HG02870 (cell line): ENCODE results near the gene TAPBP.

Experiments used
- ATAC-seq: cut with Tn5 transposase; IDR thresholded peaks from one replicate; pipeline ENCODE4 v1.9.1; 2021; ENCODE audit warnings: mild to moderate bottlenecking, moderate library complexity; ENCODE audit not compliant: unreplicated experiment

Gene TAPBP

DNA sequence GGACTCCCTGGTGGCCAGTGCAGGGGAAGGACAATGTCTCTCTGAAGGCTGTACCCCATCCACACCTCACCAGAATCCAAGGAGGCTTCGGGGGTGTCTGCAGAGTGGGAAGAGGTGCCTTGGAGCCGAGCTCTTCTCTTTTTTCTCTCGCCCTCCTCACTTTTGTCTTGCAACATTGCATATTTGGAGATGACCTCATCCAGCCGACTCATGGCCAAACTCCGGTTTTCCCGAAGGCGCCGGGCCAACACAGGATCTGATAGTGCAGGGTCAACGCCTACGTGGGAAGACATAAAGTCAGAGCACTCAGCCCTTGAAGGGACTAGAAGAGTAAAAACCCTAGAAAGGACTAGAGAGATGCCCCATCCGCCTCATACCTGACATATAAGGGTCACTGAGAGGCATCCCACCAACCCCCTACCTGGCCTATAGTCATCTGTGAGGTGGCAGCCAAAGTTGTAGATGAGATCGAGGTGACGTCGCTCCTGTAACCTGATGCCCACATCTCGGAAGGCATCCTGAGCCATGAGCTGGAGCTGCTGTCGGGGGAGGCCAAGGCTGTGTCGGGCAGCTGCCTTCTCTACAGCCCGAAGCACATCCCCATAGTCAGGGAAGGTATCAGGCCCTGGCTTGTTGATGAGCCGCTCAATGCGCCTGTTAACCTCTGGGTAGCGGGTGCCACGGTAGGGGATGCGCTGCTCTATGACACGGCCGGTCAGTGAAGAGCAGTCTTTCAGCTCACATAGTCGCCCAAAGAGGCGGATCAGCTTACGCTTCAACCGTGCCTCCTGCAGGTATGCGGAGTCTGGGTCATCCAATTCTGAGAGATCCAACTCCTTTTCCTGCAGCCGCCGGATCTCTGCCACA, 6.7 kb upstream of the TAPBP start:
- no peak for ATAC-seq

DNA sequence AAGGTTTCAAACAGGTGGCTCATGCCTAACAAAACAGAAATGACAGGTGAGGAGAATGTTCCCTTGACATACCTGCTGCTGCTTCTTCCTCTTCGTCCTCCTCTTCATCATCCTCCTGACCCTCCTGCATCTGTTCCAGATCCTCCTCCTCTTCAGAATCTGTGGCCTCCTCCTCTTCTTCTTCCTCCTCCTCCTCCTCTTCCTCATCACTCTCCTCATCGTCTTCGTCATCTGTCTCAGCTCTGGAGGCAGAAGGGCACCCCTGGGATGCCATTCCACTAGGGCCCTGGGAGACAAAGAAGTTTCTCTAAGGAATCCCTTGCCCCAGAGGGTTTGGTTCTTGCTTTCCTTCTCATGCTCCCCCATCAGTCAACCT, 6.0 kb upstream of the TAPBP start:
- ATAC-seq = no peak

DNA sequence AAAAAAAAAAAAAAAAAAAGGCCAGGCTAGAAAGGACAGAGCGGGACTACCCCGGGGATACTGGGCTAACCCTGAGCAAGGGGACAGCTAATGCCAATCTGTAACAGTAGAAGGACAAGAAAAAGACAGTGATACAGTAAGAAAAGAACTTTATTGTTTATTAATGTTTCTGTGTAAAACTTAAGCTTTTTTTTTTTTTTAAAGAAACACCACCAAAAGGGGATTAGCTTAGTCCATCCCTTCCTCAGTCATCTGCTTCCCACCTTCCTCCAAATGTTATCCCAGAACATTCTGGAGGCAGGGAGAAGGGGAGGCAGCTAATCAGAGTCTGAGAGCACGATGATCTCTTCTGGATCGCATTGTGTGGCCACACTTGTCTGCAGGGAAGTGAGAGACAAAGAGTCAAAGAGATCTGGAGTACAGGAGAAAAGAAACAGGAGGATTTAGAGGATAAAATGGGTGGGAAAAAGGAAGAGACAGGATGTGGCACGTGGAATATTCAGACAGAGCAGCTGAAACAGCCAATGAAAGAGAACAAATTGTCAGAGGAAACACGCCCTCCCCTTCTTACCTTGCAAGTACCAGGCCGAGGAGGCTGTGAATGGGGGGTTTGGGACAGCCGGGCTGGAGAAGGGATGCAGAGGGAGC, 4.7 kb upstream of the TAPBP start:
- no peak for ATAC-seq

DNA sequence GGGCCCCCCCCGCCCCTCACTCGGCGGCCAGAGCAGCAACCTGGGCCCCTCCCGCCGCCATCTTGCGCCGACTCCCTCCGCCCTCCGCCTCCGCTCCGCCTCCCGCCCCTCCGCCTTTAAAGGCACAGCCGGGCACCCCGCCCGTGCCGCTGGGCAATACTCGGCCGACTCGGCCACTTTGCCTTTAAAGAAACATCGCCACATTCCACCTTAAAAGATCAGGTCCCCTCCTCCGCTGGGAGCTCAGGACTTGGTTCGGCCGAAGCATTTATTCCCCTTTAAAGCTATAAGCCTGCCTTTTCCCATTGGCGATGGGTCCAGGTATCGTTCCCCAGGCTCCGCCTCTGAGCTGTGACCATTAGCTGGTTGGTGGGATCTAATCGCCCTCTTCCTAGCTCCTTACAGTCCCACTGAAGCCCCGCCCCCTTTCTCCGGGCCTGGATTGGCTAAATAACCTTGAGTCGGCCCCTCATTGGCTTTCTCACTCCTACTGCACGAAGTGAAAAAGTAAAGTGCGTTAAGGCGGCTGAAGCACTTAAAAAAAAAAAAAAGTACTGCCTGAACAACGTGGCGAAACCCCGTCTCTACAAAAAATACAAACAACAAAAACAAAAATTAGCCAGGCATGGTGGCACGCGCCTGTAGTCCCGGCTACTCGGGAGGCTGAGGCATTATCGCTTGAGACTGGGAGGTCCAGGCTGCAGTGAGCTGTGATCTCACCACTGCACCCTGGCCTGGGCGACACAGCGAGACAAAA, 4.0 kb upstream of the TAPBP start, which contains the start of gene ZBTB22:
ZBTB22 (minus strand) TSS at position 76 of the 757 bp plus-strand sequence. CDS start 828 bp downstream, outside the sequence.
- ATAC-seq = peak; percentile 48

DNA sequence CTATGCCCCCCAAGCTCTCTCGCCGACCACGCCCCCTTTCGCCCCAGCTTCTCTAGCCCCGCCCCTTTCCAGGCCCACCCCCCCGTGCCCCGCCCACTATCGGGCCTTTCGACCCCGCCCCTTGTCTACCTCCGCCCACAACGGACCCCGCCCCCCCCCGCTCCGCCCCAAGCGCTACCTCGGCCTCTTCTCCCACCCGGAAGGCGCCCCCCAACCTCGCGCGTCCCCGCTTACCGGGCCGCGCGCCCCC, 3.5 kb upstream of the TAPBP start:
- no peak for ATAC-seq

DNA sequence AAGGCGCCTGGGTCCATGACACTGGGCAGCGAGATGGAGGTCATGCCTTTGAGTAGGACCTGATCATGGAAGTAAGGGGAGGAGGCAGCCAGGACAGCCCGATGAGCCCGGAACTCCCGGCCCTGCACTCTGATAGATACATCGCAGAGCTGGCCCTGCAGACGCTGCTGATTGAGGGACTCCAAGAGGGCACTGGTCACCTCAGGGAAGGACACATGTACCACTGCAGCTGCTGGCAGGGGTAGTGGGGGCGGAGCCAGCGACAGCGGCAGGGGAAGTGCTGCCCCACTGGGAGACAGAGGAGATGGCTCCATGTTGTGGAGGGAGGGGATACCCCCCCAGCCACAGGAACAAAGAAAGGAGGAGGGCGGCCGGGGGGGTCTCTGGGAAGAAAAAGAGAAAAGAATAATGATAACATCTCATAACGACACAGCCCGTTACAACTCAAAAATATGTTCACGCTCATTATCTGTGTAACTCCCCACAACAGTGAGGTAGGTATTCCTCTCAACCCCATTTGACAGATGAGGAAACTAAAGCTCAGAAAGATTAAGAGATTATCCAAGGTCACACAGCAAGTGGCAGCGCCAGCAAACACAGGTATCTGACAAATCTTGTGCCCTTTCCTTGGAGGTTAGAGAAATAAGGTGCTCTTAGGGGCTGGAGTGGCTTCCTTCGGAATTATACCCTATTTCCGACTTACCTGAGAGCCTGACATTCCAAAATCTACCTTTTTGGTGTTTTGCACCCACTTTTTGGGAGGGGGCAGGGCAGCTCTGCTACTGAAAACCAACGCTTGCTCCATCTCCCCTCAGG, 2.9 kb upstream of the TAPBP start:
- ATAC-seq = no peak

DNA sequence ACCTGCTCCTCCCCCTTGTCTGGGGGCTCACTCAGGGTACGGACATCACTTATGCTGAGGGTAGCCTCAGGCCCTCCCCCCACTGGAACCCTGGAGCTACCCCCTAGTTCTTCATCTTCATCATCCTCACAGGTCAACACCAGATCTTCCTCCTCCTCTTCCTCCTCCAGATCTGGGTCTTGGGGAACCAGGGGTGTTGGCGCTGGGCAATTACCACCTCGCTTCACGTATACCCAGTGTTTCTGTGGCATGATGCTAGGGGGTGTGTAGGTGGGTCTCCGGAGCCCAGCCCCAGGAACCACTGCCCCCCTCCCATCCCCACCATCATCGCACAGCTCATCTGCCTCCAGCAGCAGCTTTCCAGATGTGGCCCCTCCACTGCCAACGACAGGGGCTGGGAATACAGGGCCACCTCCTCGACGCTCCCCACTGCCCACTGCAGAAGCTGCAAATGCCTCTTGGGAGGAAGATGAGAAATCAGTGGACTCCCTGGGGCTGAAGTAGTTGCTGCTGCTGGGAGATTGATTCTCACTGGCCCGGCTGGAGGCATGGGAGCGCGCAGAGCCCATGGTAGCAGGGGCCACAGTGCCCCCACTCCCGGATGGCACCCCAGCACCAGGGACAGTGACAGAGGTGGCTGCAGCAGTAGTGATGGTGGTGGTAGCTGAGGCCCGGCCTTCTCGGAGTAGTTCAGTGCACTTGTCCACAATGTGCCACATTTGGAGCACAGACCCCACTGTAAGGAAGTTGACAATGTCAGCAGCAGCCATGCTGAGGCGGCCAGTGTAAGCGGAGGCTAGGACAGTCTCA, 2.1 kb upstream of the TAPBP start:
- ATAC-seq = no peak

DNA sequence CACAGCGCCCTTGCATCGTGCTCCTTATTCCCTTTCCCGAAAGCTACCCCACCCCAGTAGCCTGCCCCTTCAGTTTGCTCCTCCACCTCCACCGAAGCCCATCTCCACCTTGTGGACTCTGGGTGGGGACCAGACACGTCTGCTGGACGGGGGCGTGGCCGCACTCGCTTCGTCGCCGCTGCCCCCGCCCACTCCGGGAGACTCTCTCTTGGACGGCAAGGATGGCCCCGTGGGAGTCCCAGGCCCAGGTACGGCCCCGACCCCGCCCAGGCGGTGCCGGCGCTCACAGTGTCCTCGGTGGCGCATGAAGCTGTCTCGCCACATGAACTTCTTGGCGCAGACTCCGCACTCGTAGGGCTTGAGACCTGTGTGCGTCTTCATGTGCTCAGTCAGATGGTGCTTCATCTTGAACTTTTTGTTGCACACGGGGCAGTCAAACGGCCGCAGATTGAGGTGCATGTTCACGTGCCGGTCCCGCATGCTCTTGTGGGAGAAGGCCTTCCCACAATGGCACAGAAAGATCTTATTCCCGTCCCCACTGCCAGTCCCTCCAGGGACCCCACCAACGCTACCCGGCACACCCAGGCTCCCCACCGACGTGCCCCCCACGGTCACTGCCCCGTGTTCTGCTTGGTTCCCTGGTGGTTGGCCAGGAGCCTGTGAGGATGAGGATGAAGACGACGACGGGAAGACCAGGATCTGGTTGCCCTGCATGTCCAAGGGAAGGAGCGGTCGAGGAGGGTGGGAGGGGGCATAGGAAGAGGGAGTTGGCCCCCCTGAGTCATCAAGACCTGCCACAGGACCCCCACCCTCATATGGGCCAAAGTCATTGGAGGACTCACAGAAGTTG, 1.3 kb upstream of the TAPBP start:
- ATAC-seq = no peak

DNA sequence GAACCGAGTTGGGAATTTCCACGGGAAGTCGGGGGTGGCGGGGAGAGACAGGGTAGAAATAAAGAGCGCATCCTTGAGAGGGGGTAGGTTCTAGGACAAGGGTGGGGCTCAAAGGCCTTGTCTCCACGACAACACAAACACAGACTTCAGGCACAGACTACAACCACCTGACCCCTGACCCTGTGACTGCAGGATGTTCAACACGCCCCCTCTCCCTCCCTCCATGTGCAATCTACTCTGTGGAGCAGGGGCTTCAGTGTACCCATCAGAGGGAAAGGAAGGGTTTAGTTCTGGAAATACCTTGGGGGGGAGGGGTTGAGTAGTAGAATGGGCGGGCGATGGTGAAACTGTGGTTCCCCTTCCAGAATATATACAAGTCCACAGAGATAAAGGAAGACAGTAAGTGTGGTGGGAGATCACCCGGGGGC, 651 bp upstream of the TAPBP start:
- ATAC-seq = no peak

DNA sequence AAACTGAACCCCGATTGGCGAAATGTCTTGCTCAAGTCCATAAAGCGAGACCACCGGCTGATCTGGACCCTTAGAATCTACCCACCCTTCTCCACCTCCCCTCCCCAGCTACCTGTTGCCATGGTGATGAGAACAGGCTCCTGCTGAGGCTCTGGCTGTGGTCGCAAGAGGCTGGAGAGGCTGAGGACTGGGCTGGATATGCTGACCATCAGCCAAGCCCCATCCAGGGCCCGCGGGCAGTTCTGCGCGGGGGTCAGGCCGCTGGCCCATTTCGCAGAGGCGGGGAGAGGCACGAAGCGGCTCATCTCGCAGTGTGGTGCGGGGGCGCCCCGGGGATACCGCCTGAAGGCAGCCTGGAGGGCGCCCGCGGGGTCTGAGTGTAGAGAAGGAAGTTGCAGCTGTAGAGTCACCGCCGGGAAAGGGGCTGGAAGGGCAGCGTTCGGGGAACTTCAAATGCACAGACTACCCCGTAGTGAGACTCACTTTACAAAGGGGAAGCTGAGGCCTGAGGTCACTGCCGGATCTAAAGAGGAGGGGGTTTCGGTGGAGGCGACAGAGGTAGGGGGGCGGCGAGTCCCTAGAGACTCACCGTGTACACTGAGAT, 671 bp downstream of the TAPBP start:
- no peak for ATAC-seq

DNA sequence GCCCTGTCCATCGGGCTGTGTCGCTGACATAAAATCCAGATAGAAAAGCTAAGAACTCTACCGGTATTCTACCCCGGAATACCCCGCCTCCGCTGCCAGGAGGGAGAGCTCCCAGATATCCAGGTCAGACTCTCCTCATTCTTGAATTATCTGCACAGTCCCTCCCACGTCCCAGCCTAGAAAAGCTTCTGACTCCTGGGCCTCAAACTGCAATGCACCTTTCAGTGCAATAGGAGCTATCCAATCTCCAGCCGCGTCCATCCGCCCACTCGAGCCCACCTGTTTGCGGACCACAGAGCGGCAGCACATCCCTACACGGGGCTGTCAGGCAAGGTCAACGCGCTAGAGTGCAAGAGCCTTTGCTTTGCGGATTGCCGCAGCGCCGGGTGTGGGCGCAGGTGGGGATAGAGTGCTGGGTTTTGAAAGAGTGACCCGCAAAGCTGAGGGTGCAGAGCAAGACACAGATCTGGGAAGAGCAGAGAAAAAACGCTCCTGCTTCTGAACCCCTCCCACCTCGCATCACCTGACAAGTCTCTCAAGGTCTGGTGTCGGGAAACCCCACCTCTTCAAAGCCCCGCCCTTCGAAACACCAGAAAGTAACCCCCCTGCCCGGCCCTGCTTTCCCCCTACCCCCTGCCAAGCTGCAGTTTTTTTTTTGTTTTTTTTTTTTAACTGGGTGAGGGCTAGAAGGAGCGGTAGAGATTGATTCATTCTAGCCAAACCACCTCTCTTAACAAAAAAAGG, 1.3 kb downstream of the TAPBP start:
- ATAC-seq = peak; percentile 33

DNA sequence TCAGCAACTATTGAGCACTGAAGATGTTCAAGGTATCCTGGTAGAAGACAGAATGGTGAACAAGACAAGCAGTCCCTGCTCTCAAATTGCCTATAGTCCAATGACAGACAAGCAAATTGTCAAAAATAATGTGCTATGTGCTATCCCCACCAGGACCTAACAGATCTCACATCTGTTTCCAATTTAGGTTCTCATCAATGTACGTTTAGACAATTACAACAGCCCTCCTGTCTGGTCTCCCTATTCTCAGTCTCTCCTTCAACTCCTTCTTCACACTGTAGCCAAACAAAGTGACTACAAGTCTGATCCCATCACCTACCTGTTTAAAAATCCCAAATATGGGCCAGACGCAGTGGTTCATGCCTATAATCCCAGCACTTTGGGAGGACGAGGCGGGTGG, 7.5 kb downstream of the TAPBP start:
- no peak for ATAC-seq

DNA sequence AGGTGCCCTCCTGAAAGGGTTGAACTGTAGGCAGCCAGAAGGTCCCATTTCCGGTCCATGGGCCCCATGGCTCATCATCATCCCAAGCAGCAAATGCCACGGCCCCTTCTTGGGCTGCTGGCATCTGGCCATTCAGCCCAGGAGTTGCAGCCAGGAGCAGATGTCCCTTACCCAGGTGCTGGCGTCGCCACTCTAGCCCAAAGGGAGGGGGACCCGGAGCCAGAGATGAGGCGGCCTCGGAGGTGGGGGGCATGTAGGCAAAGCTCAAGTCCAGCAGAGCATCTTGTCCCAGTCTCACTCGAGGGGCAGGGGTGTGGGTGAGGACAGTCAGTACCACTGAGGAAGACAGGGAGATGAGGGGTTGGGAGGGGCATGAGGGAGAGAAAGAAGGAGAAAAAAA, 8.8 kb downstream of the TAPBP start:
- no peak for ATAC-seq

DNA sequence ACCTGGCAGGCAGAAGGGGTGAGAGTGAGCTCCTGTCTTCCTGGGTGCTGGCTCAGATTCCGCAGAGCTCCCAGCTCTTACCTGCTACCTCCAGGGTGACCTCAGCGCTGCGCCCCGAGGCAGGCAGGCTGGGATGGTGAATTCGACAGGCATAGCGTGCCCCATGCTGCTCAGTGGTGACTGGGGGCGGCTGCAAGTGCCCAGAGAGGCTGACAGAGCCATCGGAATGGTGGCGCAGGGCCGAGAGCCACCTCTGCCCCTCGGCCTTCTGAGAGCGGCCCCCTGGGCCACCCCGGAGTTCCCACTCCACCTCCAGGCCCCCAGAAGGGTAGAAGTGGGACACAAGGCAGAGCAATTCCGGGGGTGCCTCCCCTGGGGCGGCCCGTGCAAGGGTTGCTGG, 9.7 kb downstream of the TAPBP start:
- no peak for ATAC-seq

DNA sequence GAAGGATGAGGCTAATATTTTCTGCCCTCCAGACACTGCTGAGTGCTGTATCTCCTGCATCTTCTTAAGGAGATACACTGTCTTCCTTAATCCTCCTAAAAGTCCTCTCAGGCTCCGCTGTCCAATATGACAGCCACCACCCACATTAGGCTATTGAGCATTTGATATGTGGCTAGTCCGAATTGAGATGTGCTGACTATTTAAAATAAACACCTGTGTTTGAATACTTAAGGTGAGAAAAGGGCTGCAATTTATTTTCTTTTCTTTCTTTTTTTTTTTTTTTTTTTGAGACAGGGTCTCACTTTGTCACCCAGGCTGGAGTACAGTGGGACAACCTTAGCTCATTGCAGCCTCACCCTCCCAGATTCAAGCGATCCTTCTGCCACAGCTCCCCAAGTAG, 12.0 kb downstream of the TAPBP start:
- ATAC-seq = no peak

DNA sequence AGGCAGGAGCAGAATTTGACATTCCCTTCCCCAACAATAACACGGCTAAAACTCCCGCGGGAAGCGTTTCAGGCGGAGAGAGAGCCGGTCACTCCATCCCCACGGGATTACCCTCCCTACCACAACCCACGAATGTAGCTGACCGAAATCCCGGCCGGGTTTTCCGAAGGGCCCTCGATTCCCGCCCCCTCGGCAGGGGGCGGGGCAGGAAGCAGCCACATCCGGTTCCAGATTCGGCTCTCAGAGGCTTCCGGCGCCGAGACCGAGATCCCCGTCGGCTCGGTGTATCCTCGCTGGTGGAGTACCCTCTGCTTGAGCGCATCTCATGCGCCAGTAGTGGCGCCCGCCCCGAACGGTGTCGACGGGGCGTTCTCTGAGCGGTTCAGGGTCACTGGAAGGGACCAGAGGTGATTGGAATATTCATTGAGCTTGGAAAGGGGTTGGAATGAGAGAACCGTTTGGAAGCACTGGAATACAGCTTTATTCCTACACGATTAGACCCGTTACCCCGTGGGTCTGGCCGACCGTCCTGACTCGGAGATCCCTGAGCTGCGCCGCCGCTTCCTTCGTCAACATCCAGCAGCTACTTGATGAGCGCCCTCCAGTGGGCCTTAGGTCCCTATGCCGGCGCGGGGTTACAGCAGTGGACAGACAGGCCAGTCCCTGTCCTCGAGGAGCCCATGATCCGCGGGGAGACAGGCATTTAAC, 14.5 kb downstream of the TAPBP start:
- peak; percentile 72 for ATAC-seq

DNA sequence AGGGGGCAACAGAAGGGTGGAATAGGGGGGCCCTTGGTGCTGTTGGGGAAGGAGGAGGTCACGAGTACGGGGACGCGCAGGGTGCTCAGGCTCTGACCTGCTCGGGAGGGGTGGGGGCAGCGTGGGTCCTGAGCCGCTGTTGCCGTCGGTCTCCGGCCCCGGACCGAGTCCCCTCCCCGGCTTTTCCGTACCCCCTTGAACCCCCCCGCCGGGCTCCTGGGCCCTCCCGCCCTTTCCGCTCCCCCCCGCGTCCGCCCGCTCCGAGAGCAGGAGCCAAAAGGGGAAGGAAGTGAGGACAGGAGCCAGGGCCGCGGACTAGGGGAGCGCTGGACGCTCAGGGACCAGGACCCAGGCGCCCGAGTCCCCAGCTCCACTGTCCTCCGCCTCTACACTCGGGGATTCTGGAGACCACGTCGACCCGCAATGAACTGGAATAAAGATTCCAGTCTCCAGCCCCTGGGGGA, 15.1 kb downstream of the TAPBP start, which contains the start of gene RGL2:
RGL2 (minus strand) TSS at position 170 of the 464 bp plus-strand sequence. CDS start 332 bp downstream, outside the sequence.
- no peak for ATAC-seq
